ENCODE data around the gene LCN15.

LCN15 gene

GRCh38 chr9:136753371-136754058, 10.8 kb downstream of the LCN15 start:
- no peak overlapping the region for H3K4me3 ChIP-seq (replicated peaks; ENCODE audit: low read depth, low read length)
- DNase-seq (ENCODE audit: extremely low read depth, low read depth) = no peak
- no peak for TF ChIP-seq CTCF (IDR thresholded peaks at IDR 0.05; ENCODE audit: low read depth, low read length, missing control alignments)

GRCh38 chr9:136751814-136752213, 12.5 kb downstream of the LCN15 start:
- no peak for TF ChIP-seq CTCF (IDR thresholded peaks at IDR 0.05; ENCODE audit: low read depth, low read length, missing control alignments)
- no peak overlapping the region for H3K4me3 ChIP-seq (replicated peaks; ENCODE audit: low read depth, low read length)
- DNase-seq (ENCODE audit: extremely low read depth, low read depth) = no peak

GRCh38 chr9:136751244-136751643, 13.1 kb downstream of the LCN15 start:
- TF ChIP-seq CTCF (IDR thresholded peaks at IDR 0.05; ENCODE audit: low read depth, low read length, missing control alignments) = no peak
- no peak overlapping the region for H3K4me3 ChIP-seq (replicated peaks; ENCODE audit: low read depth, low read length)
- DNase-seq (ENCODE audit: extremely low read depth, low read depth) = no peak

- no peak for DNase-seq (ENCODE audit: extremely low read depth, low read depth)
- H3K4me3 ChIP-seq (replicated peaks; ENCODE audit: low read depth, low read length) = no peak overlapping the region
- TF ChIP-seq CTCF (IDR thresholded peaks at IDR 0.05; ENCODE audit: low read depth, low read length, missing control alignments) = no peak
These were observed 13.8 kb downstream of the LCN15 start for GRCh38 chr9:136750526-136750925.

GRCh38 chr9:136748666-136749611, 15.4 kb downstream of the LCN15 start:
- no peak overlapping the region for H3K4me3 ChIP-seq (replicated peaks; ENCODE audit: low read depth, low read length)

GRCh38 chr9:136748201-136748600, 16.1 kb downstream of the LCN15 start, which contains the start of gene LCN6:
Gene LCN6, minus strand, starts transcription at chr9:136748525. Its CDS starts 42 bp downstream, at chr9:136748483.
- TF ChIP-seq CTCF (IDR thresholded peaks at IDR 0.05; ENCODE audit: low read depth, low read length, missing control alignments) = no peak
- H3K4me3 ChIP-seq (replicated peaks; ENCODE audit: low read depth, low read length) = no peak within 1 kb of the TSS
- DNase-seq (ENCODE audit: extremely low read depth, low read depth) = no peak

More at GRCh38 chr9:136748666-136749611, 15.4 kb downstream of the LCN15 start:
- DNase-seq (ENCODE audit: extremely low read depth, low read depth) = no peak
- no peak for TF ChIP-seq CTCF (IDR thresholded peaks at IDR 0.05; ENCODE audit: low read depth, low read length, missing control alignments)

All from HFF-Myc (cell line).